HG03103 (cell line): ENCODE data around the gene GYG2.
"Not testable (repeated sequence)": the region's sequence is repeated elsewhere in the genome, so short reads cannot be mapped to it uniquely, and the experiment has no call there.

Source experiments
- ATAC-seq: cut with Tn5 transposase; IDR thresholded peaks from one replicate; pipeline ENCODE4 v1.9.1; 2021; ENCODE audit warnings: low read depth; ENCODE audit not compliant: unreplicated experiment

GYG2 gene

DNA sequence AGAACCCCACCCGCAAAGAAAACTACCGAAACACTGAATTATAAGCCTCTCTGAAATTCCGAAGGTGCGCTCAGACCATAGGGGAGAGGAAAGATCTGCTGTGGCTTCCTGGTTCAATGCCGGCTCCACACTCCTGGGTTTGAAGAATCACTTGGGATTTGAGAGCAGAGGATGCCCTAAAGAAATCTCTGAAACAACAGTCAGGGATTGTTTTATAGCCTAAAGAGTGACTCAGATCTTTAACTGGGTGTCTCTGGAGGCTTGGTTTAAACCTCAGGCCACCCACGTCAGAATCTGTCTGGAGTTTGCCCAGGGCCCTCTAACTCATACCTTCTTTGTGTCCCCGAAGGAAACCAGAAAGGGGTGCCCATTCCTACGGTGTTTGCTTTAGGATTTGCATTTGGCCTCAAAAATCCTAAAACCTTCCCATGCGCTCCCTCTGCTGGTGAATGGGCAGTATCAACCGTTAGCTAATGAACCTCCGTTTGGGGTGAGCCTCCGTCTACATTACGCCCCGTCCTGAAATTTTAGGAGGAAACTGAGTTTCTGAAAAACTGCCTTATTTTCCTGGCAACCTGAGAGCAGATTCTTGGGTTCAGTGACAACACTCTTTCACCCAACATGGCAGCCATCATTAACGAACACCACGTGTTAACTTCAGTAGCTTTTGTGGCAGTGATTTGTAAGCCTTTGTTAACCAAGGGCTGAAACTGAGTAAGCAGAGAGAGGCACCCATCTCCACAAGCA is 16.4 kb upstream of the GYG2 start:
- not testable (repeated sequence) for ATAC-seq

DNA sequence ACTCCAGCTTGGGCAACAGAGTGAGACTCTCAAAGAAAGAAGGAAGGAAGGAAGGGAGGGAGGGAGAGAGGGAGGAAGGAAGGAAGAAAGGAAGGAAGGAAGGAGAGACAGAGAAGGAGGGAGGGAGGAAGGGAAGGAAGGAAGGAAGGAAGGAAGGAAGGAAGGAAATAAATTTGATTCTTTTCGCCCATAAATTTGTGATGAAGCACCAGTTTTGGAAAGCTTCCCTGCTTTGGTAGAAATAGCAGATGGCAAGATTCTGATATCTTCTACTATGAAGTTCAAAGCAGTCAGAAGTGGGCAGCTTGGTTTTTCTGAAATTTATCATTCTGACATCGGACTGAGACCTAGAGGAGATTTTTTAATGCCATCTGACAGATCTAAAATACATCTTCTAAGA is 11.7 kb upstream of the GYG2 start:
- ATAC-seq = no peak

DNA sequence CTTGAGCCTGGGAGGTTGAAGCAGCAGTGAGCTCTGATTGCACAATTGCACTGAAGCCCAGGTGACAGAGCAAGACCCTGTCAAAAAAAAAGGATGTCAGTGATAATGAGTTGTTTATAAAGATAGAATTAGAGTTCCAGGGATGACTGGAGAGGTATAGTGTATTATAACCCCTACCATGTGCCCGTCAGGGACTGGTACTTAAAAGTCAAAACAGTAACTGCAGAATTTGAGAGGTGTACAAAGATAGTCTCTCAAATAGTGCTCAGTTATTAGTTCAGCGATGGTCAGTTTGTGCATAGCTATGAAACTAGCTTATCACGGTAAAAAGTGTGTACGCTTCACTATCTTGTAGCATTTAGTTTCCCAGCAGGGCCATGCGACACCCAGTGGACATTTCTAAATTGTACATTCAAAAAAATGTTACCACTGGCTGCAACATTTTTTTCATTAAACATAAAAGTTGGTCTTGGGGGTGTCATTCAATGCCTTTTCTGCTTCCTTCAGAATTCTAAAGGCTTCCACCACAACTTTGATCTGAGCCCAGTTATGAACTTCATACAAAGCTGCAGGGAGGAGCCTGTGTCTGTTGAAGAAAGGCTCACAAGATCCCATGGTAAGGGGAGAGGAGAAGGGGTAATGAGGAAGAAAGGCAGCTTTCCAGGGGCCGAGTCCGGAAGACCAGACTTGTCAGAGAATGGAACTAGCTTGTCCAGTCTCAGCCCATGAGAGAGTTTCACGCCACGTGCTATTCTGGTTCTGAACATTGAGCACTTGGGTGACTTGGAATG is 9.2 kb upstream of the GYG2 start:
- no peak for ATAC-seq

- no peak for ATAC-seq
These were observed 8.5 kb upstream of the GYG2 start for GRCh38 chrX:2820136-2820771.

- no peak for ATAC-seq
These were observed 4.8 kb upstream of the GYG2 start for GRCh38 chrX:2823795-2824386.

DNA sequence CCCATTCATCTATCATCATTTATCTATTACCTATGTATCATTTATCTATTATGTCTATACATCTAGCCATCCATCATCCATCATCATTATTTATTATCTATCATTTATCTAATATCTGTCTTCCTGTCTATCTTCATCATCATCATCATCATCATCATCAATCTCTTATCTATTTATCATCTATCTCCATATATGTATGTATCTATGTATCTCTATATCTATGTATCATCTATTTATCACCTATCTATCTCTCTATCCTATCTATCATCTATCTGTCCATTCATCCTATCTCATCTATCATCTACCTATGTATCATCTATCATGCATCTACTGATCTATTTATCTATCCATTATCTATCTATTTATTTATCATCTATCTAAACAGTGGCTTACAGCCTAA is 3.8 kb upstream of the GYG2 start:
- no peak for ATAC-seq

DNA sequence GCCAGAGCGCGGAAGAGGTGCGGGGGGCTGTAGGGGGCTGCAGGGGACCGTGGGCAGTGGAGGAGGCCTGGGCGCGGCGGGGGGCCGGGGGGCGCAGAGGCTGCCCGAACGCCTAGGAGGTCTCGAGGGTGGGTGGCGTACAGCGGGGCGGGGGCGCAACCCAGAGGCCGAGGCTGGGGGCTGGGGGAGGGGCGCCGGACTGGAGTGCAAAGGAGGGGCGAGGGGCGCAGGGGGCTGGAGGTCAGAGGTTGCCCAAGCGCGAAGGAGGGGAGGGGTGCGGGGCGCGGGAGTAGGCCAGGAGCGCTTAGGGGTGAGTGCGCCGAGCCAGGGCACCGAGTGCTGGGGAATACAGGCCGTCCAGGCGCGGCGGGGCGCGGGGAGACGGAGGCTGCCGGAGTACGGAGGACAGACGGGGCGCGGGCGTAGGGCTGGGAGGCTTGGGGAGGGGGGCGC is 255 bp downstream of the GYG2 start:
- no peak for ATAC-seq

DNA sequence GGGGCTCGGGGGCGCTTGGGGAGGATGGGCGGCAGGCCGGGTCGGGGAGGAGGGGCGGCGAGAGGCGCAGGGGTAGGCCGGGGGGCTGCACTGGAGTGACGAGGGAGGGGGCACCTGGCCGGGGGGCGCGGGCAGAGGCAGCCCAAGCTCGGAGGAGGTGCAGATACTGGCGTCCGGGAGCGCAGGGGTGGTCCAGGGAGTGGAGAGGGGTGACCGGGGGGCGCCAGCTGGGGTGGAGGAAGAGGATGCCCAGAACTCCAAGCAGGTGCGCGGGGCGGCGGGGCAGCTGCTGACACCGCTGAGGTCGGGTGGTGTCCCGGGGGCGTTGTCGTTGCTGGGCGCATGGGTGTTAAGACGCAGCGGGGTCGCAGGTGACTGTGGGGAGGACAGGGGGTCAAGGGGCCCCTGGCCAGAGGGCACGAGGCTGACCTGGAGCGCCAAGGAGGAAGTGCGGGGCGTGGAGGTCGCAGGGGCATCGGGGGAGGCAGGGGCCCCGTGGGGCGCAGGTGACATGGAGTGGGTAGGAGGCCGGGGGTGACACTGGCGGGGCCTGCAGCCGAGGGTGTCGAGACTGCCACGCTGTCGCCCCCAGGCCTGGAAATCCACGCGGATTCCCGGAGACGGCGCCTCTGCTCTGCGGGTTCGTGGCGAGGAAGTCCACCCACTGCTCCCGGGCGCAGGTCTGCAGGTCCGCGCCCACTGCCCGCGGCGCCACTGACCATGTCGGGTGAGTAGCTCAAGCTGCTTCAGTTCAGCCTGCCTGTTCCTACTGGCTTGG is 928 bp downstream of the GYG2 start:
- ATAC-seq = no peak

GRCh38 chrX:2831471-2832228 is 2.9 kb downstream of the GYG2 start:
- ATAC-seq = no peak

GRCh38 chrX:2837961-2838360 is 9.2 kb downstream of the GYG2 start:
- no peak for ATAC-seq

DNA sequence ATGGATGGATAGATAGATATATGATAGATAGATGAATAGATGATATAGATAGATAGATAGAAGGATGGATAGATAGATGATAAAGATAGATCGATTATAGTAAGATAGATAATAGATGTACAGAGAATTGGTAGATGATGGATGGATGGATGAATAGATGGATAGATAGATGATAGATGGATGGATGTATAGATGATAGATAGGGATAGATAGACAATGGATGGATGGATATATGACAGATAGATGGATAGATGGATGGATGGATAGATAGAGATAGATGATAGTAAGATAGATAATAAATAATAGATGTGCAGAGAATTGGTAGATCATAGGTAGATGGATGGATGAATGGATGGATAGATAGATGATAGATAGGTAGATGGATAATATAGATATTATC is 12.2 kb downstream of the GYG2 start:
- no peak for ATAC-seq

DNA sequence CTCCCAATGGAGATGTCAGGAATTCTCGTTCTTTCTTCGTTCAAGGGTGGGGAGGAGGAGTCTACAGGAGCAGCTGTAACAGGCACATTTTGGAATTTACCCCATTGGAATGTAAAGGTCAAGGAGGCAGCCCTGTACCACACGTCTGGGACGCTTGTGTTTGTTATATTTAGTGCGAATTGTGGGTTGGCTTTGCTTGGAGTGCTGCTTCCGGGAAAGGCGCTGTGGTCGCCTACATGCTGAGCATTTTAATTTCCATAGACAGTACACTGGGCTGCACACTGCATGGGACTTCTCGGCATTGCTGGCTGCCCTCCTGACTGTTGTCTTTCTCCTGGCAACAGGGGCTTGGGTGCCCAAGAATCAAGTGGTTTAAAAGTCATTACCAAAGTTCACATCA is 12.8 kb downstream of the GYG2 start:
- ATAC-seq = no peak

GRCh38 chrX:2846992-2847391 is 18.3 kb downstream of the GYG2 start:
- no peak for ATAC-seq

DNA sequence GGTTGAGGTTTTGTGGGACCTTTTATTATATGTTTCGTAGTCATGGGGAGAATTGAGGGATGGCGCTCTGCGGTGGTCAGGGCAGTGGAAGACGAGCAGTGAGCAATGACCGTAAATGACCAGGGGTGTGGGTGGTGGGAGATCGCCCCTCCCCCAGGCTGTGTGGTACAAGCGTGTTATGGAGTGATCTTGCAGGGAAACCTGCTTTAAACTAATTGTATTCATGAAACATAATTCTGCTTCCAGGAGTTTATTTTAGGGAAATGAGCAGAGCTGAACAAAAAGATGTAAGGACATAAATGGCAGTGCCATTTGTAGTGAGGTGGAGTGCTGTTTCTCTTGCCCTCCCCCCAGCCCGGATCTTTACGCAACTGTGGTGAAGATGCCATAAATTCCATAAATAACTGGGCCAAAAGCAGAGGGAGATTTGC is 20.2 kb downstream of the GYG2 start:
- no peak for ATAC-seq

GRCh38 chrX:2854918-2855317 is 26.2 kb downstream of the GYG2 start:
- ATAC-seq = no peak

DNA sequence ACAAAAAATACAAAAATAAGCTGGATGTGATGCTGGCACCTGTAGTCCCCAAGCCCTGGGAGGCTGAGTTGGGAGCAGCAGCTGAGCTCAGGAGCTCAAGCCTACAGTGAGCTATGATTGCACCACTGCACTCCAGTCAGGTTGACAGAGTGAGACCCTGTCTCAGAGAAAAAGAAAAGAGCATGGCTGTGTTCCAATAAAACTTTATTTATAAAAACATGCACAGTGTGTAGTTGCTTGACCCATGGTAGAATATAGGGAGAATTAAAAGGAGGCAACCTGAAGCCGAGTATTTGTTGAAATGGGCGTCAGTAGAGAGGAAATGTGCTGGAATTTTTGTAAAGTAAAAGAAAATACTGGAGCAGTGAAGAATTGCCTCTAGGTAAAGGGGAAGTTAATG is 27.0 kb downstream of the GYG2 start:
- ATAC-seq = no peak

- no peak for ATAC-seq
These were observed 28.8 kb downstream of the GYG2 start for GRCh38 chrX:2857566-2857965.

- no peak for ATAC-seq
These were observed 30.6 kb downstream of the GYG2 start for GRCh38 chrX:2859197-2859797.

DNA sequence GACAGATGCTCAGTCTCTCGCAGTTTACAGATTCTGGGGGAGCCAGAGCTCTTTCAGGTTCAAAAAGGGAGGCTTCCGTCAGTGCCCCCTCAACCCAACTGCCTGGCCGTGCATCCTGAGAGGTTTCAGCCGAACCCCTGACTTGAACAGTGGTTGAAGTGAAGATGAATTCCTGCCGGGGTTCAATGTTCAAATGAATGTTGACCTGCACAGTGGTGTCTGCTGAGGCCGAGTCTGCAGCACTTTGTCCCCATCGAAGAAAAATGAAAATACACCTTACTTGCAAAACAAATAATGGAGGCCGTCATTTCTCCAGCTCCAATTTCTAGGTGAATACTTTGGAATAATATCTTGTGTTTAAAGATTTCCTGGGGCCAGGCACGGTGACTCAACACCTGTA is 33.7 kb downstream of the GYG2 start:
- no peak for ATAC-seq
